Cardiac muscle cell (in vitro differentiated cells and primary cell): Measurements from ENCODE around the gene GINM1. TPM values are rescaled to one million over a fixed set of nuclear protein-coding genes. Genes with fewer than 3 reads are reported as not detected.

Source experiments
- DNase-seq, 2 donors: peaks; one replicate each; pipeline versions ENCODE4 v3.0.0 to v3.0.0-alpha.2; 2010 to 2017; ENCODE audit warnings: low read depth in 1 of 2, low spot score in 1 of 2
- H3K27ac ChIP-seq: fragments of 200-600 bp; sonication (generic); 2 replicates; pipeline ENCODE4 v1.5.1; 2016
- H3K27me3 ChIP-seq: fragments of 200-600 bp; sonication (generic); 2 replicates; pipeline ENCODE4 v1.6.0; 2016; ENCODE audit warnings: control low read depth
- H3K36me3 ChIP-seq: fragments of 200-600 bp; sonication (generic); 2 replicates; pipeline ENCODE4 v1.5.1; 2016; ENCODE audit warnings: control low read depth
- H3K4me1 ChIP-seq: fragments of 200-600 bp; sonication (generic); 2 replicates; pipeline ENCODE4 v1.8.1; 2017; ENCODE audit warnings: low read depth, mild to moderate bottlenecking, mixed run types
- H3K4me3 ChIP-seq: fragments of 200-600 bp; sonication (generic); 2 replicates; pipeline ENCODE4 v1.5.1; 2016; ENCODE audit warnings: mild to moderate bottlenecking
- H3K9me3 ChIP-seq: fragments of 200-600 bp; sonication (generic); 2 replicates; pipeline ENCODE4 v1.5.1; 2017; ENCODE audit warnings: low read depth, mild to moderate bottlenecking, control low read depth
- polyA plus RNA-seq: library from polyadenylated mRNA; unstranded; fragments of >200 nt; fragmentation: Nextera tagmentation; extraction: Ambion mirVana; gene quantifications from 2 replicates; pipeline ENCODE4 v1.2.1, GENCODE V29; 2016
- total RNA-seq: library from RNA; depleted of rRNA; stranded (reverse); fragments of >200 nt; gene quantifications from 2 replicates; pipeline ENCODE4 v1.2.3, GENCODE V29; 2016
- TF ChIP-seq, protein P1 (sequence below): IDR thresholded peaks from 2 replicates; pipeline ENCODE4 v1.5.1; 2012; ENCODE audit warnings: low read depth, mild to moderate bottlenecking, low read length

GINM1 gene
- total and polyA plus RNA-seq, 2 experiments from 2014 or later, result 35.8 to 50.4 TPM

GRCh38 chr6:149545258-149545753 is 20.9 kb upstream of the GINM1 start:
- TF ChIP-seq, protein P1, sequence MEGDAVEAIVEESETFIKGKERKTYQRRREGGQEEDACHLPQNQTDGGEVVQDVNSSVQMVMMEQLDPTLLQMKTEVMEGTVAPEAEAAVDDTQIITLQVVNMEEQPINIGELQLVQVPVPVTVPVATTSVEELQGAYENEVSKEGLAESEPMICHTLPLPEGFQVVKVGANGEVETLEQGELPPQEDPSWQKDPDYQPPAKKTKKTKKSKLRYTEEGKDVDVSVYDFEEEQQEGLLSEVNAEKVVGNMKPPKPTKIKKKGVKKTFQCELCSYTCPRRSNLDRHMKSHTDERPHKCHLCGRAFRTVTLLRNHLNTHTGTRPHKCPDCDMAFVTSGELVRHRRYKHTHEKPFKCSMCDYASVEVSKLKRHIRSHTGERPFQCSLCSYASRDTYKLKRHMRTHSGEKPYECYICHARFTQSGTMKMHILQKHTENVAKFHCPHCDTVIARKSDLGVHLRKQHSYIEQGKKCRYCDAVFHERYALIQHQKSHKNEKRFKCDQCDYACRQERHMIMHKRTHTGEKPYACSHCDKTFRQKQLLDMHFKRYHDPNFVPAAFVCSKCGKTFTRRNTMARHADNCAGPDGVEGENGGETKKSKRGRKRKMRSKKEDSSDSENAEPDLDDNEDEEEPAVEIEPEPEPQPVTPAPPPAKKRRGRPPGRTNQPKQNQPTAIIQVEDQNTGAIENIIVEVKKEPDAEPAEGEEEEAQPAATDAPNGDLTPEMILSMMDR, result no peak
- no peaks in the 10 kb centered on the region for H3K9me3 ChIP-seq
- H3K4me1 ChIP-seq, result peaks cover 4% of the 10 kb centered on the region
- H3K27ac ChIP-seq, result peak overlapping the region; percentile 99
- H3K4me3 ChIP-seq, result peak overlapping the region; percentile 96
- peaks cover 19% of the 10 kb centered on the region for H3K27me3 ChIP-seq
- H3K36me3 ChIP-seq, result peaks cover 3% of the 10 kb centered on the region
- DNase-seq, result peak; percentile 29 to 78

- Histone ChIP-seq H3K4me3 (peak within 1 kb of the TSS; percentile 96), H3K27me3 (peaks cover 19% of the 10 kb centered on the region), H3K27ac (peak within 1 kb of the TSS; percentile 99), H3K36me3 (peaks cover under 1% of the 10 kb centered on the region), H3K9me3 (no peaks in the 10 kb centered on the region), H3K4me1 (peaks cover 4% of the 10 kb centered on the region)
- DNase-seq, result peak; percentile 94 to 98
- TF ChIP-seq, protein P1, result peak; percentile 84
These were observed 20.3 kb upstream of the GINM1 start, which contains the start of gene PPIL4 for GRCh38 chr6:149545754-149546471. TSS of gene PPIL4 (minus strand) at chr6:149546043. CDS start at chr6:149546005, 38 bp downstream.

DNA sequence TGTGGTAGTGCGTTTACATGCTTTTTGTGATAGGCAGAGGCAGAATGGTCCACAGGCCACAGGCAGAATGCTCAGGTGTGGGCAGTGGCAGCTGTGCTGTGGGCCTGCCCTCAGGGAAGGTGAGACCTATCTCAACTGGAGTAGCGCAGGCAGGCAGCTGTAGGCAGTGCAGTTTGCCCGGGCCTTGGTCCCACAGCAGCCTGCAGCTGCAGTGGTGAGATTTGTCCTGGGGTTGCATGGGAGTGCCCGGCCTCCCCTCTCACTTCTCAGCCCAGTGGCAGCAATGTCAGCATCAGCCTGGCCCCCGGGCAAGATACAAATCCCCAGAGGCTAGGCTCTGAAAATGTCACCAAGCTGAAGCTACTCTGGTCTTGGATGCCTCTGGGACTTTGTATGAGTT is 14.3 kb upstream of the GINM1 start:
- no peak overlapping the region for H3K4me3 ChIP-seq
- H3K9me3 ChIP-seq, result no peaks in the 10 kb centered on the region
- H3K36me3 ChIP-seq, result no peaks in the 10 kb centered on the region
- peak overlapping the region; percentile 59 for H3K27ac ChIP-seq
- no peak for DNase-seq
- H3K4me1 ChIP-seq, result peaks cover 9% of the 10 kb centered on the region
- peaks cover 34% of the 10 kb centered on the region for H3K27me3 ChIP-seq
- TF ChIP-seq, protein P1, result no peak

- TF ChIP-seq, protein P1, result no peak
- Histone ChIP-seq H3K36me3 (no peaks in the 10 kb centered on the region), H3K9me3 (no peaks in the 10 kb centered on the region), H3K4me1 (no peaks in the 10 kb centered on the region), H3K4me3 (no peak overlapping the region), H3K27ac (no peak overlapping the region), H3K27me3 (peaks cover 51% of the 10 kb centered on the region)
- no peak for DNase-seq
These were observed 8.1 kb upstream of the GINM1 start for GRCh38 chr6:149558029-149558428.

GRCh38 chr6:149559389-149559788 is 6.8 kb upstream of the GINM1 start:
- H3K4me3 ChIP-seq, result no peak overlapping the region

More at GRCh38 chr6:149559389-149559788, 6.8 kb upstream of the GINM1 start:
- H3K27me3 ChIP-seq, result peaks cover 55% of the 10 kb centered on the region
- H3K36me3 ChIP-seq, result no peaks in the 10 kb centered on the region
- DNase-seq, result no peak
- H3K4me1 ChIP-seq, result no peaks in the 10 kb centered on the region
- H3K9me3 ChIP-seq, result no peaks in the 10 kb centered on the region
- no peak overlapping the region for H3K27ac ChIP-seq
- TF ChIP-seq, protein P1, result no peak
